Glomerular visceral epithelial cell (primary cell): ENCODE measurements around the gene NOSIP.

Experiments
- DNase-seq: peaks from one replicate; pipeline ENCODE4 v3.0.0-alpha.2; 2016; ENCODE audit errors: extremely low spot score

NOSIP gene

DNA sequence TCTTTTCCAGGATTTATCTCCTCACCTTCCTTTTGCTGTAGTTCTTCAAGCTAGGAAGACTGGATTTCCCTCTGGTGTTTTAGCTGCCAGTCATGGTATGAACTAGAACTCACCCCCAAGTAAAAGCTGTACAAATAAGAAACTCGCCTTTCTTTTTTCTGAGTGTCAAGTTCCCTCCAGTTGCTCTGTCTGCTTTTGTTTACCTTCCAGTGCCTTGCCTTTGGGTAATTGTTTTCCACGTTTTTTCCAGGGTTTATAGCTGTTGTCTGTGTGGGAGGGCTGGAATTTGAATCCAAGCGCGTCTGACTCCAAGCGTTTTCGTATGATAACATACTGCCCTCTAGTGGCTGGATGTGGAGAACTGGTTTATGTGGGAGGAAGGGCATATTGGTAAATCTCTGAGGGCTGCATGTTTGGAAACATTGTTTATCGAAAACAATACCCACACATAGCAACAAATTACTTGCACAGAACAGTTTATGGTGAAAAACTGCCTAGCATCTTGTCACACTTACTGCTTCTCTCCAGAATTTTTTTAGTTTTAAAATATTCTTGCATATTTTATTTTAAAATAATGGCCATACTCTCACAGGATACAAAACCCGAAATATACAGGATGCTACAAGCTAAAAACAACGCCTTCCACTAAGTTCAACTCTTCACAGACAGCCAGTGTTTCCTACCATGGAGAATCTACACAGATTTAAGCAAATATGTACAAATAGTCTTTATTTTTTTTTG is 33.4 kb downstream of the NOSIP start:
- DNase-seq = peak; percentile 83

DNA sequence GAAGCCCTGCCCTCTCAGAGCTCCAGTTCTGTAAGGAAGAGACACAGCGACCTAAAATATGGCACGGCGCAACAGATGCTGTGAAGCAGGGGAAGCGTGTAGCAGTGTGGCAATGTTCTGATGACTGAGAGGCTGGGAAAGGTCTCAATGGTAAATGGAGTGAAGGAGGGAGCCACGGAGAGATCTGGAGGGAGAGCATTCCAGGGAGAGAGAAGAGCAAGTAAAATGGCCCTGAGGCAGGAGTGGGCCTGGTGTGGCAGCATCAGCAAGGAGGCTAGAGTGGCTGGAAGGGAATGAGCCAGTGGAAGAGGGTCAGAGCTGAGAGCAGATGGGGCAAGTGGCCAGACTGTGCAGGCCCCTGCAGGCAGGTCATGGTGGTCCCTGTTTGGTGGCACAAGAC is 36.2 kb downstream of the NOSIP start:
- DNase-seq = no peak

DNA sequence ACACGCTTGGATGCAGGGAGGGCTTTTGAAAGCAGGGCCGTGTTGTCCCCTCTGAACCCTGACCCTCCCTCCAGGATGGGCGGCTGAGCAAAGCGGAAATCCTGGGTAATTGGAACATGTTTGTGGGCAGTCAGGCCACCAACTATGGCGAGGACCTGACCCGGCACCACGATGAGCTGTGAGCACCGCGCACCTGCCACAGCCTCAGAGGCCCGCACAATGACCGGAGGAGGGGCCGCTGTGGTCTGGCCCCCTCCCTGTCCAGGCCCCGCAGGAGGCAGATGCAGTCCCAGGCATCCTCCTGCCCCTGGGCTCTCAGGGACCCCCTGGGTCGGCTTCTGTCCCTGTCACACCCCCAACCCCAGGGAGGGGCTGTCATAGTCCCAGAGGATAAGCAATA is 37.3 kb downstream of the NOSIP start:
- no peak for DNase-seq

DNA sequence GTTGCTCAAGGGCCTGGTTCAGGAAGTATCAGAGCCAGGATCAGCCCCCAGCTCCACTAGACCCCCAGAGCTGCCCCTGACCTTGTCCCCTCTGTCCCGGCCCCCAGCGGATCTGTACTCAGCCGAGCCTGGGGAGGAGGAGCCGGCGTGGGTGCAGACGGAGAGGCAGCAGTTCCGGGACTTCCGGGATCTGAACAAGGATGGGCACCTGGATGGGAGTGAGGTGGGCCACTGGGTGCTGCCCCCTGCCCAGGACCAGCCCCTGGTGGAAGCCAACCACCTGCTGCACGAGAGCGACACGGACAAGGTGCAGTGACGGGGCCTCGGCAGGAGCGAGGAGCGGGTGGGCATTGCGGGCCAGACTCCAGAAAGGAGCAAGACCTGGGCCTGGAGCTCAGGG is 37.9 kb downstream of the NOSIP start:
- no peak for DNase-seq

DNA sequence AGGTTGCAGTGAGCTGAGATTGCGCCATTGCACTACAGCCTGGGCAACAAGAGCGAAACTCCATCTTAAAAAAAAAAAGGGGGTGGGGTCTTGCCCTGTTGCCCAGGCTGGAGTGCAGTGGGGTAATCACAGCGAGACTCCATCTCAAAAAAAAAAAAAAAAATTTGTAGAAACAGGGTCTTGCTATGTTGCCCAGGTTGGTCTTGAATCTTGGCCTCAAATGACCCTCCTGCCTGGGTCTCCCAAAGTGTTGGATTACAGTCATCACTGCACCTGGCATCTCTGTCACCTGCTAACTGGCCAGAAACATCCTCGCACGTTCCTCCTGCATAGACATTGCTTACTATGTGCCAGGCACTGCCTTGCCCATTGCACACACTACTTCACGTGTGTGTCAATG is 38.4 kb downstream of the NOSIP start:
- no peak for DNase-seq

DNA sequence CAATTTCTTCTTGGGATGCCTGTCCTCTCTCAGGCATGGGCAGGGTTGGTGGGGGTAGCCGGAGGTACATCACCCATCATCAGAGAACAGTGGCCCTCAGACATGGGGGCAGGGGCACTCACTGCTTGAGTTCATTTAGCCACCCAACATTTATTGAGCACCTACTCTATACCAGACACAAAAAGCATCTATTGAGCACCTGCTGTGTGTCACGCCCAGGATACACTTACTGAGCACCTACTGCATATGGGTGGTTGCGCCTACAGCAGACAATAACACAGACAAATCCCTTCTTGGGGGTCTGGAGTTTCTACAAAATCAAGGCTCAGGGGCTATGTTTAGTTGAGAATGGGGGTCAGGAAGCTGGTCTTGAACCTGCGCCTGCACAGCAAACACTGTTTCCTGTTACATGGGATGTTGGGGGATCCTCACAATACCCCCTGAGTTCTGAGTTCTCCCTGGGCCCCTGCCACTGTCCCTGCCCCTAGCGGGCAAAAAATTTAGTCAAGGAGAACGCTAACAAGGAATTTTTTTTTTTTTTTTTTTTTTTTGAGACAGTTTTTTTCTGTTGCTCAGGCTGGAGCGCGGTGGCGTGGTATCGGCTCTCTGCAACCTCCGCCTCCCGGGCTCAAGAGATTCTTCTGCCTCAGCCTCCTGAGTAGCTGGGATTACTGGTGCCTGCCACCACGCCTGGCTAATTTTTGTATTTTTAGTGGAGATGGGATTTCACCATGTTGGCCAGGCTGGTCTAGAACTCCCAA is 41.0 kb downstream of the NOSIP start:
- no peak for DNase-seq

DNA sequence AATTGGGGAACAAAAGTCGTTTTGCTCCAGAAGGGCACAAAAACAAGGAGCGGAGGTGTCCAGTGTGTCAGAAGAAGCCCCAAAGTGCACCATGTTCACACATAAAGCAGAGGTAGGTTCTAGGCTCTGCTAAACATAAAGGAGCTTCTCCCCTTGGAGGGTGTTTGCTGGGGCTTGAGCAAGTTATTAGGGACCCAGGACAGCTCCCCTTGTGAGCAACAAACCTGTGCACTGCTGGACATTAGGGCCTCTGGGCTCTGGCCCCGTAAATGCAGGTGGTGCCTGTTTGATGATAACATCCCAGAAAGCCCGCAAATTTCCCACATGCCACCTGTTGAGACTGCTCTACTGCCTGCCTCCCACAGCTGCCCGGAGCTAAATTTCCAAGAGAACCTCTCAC is 41.7 kb downstream of the NOSIP start:
- DNase-seq = no peak

DNA sequence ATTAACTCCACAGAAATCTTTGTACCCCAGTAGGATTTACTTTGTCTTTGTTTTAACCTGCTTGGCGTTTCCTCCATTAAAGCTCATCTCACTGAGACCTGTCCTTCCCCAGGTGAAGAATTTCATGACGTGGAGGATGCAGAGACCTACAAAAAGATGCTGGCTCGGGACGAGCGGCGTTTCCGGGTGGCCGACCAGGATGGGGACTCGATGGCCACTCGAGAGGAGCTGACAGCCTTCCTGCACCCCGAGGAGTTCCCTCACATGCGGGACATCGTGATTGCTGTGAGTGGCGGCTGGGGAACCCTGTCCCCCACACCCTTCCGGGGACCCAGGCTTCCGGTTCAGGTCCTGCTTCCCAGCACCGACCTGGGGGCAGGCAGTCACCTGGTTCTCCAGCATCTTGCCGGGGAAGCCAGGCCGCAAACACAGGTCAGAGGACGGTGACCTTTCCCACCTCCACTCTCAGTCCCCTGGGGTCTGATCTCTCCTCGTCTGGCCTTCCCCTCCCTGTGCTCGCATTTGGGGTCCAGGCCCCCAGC is 43.4 kb downstream of the NOSIP start:
- no peak for DNase-seq

DNA sequence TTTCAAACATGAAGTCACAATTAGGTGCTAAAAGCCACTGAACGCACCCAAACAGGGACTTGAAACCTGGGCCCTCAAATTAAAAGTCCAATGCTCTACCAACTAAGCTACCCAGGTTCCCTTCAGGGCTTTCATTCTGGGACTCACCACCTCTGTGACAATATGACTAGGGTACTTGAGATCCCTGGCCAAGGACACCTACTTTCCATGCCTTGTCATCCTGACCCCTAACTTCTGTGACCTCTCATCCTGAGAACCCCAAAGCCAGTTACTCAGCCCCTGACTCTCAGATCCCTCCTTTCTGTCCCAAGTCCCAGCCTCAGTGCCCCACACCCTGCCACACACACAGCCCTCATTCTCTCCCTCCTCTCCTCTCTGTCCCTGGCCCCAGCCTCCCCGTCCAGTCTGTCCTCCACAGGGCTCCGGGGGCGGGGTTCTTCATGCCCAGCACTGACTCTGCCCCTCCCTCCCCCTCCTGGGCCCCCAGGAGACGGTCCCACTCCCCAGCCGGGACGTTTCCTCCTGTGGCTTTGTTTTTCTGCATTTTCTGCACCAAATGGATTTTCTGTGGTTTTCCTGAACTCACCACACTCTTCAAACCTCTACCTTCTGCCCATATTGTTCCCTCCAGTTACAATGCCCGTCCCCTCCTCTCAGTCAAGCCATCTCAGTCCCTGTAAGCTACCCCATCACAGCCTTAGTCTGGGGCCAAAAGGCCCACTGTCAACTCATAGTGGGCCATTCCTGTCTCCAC is 45.5 kb downstream of the NOSIP start:
- no peak for DNase-seq

DNA sequence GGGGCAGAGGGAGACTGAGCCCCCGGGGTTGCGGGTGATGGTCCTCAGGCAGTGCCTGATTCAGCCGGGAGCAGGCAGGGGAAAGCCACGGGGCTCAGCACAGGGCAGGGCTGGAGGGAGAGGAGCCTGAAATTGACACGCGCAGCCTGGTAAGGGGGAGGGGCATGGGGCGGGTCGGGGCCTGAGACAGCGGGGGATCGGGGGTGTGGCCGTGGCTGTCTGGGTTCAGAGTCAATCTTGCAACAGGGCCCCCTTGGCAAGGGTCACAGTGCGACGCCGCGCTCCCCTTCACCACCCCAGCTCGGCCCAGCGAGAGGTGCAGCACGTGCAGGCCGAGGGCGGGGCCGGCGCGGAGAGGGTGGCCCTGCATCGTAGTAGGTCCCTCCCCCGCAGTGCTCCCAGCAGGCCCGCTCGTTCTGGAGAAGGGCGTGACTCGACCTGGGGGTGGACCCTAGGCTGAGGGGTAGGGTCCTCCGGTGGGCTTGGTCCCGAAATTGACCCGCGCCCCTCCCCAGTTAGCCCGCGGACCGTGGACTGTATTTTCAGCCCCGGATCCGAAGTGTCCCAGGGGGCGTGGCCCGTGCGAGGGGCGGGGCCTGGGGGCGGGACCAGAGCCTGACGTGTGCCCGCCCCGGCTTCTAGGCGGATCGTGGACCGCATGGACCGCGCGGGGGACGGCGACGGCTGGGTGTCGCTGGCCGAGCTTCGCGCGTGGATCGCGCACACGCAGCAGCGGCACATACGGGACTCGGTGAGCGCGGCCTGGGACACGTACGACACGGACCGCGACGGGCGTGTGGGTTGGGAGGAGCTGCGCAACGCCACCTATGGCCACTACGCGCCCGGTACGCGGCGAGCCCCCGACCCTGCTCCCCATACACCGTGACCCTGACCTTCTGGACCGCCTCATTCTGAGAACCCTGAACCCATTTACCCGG is 46.5 kb downstream of the NOSIP start:
- peak; percentile 35 for DNase-seq

DNA sequence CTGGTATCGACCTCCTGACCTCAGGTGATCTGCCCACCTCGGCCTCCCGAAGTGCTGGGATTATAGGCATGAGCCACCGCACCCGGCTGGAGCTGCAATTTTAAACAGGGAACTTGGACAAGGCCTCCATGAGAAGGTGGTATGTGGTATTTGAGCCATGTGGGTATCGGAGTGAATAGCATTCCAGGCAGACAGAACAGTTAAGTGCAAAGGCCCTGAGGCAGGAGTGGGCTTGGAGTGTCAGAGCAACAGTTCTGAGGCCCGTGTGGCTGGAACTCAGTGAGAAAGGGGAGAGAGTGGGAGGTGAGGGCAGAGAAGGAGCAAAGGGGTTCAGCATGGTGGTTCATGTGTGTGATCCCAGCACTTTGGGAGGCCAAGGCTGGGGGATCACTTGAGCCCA is 49.6 kb downstream of the NOSIP start:
- DNase-seq = no peak

DNA sequence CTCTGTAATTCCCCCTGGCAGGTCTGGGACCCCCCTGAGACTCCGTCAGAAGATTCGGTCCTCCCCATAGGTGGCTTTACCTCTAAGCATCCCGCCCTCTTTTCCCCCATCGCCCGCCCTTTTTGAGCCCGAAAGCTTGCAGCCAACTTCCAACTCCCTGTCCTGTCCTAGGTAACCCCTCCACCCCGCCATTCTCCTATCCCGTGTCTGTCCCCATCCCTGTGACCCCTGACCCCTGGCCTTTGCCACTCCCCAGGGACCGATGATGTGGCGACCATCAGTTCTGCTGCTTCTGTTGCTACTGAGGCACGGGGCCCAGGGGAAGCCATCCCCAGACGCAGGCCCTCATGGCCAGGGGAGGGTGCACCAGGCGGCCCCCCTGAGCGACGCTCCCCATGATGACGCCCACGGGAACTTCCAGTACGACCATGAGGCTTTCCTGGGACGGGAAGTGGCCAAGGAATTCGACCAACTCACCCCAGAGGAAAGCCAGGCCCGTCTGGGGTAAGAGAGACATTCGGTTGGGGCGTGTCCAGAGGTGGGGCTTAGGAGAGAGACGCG is 52.1 kb downstream of the NOSIP start:
- DNase-seq = no peak

DNA sequence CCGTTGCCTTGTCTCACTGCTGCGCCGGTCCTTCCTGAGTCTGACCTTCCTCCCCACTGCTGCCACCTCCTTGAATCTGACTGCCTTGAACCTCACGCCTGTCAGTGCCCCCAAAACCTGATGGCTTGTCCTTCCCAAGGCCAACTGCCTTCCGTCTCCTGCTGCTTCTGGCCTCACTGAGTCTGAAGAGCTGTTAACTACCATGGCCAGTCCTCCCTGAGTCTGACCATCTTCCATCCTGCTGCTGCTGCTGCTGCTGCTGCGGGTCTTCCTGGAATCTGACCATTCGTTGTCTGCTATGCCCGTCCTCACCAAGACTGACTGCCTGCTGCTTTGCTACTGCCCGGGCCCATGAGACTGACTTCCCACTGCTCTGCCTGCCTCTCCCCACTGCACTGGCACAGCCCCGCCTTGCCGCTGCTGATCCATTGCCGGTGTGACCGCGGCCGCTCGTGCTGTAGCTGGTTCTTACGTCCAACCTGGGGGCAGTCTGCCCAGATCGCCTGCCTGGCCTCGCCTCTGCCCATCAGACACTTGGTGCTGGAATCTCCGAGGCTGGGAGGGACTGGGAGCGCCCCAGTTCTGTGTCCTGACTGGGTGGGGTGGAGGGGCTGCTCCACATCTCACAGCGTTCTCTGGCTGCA is 55.4 kb downstream of the NOSIP start:
- no peak for DNase-seq

DNA sequence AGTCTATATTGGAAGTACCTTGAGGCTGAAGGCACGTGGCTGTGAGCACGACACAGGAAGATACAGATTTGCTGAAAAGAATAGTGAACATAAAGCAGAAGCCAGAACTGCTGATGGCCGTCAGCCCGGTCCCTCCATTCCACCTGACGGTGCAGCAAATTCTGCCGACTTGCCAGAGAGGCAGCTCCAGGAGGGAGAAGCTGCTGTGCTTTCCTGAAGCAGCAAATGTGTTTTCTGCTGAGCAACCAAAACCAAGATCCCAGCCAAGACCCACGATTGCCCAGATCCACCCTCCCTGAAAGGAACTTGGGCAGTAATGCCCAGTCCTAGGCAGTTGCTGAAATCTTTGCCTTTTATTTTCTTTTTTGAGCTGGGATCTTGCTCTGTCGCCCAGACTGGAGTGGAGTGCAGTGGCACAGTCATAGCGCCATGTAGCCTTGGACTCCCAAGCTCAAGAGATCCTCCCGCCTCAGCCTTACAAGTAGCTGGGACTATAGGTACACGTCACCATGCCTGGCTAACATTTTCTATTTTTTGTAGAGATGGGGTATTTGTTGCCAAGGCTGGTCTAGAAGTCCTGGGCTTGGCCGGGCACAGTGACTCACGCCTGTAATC is 59.5 kb downstream of the NOSIP start:
- no peak for DNase-seq

DNA sequence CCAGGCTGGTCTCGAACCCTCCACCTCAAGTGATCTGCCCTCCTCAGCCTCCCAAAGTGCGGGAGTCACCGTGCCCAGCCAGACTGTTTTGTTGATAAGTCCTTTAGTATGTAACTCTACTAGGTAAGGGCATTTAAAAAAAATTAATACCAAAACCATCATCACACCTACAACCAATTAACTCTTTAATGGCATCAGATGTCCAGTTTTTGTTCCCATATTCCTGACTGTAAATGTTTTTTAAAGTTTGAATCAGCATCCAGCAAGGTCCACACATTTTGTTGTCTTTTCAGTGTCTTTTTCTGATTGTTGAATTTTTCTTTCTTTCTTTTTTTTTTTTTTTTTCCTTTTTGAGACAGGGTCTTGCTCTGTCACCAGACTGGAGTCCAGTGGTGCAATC is 62.3 kb downstream of the NOSIP start:
- no peak for DNase-seq

DNA sequence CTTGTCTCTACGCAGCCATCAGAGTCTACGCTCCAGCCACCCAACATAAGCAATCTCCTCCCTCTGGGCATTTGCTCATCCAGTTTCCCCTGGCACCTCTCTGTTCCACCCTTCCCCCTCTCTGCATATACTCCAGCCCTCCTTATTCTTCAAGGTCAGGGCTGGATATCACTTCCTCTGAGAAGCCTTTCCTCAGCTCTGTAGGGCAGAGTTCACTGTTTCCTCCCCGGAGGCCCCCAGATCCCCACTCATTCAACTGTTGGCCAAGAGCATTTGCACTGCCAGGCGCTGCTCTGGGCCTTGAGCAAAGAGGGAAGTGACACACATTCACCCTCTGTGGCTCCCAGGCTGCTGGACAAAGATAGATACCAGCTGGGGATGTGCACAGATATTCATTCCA is 64.6 kb downstream of the NOSIP start:
- DNase-seq = no peak

DNA sequence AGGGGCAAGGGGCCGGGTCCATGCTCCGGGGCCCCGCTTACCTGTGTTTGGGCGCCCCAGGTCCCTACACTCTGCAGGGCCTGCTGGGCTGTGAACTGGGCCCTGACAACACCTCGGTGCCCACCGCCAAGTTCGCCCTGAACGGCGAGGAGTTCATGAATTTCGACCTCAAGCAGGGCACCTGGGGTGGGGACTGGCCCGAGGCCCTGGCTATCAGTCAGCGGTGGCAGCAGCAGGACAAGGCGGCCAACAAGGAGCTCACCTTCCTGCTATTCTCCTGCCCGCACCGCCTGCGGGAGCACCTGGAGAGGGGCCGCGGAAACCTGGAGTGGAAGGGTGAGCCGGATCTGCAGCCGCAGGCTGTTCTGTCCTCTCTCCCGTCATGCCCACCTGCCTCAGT is 66.2 kb downstream of the NOSIP start:
- no peak for DNase-seq

DNA sequence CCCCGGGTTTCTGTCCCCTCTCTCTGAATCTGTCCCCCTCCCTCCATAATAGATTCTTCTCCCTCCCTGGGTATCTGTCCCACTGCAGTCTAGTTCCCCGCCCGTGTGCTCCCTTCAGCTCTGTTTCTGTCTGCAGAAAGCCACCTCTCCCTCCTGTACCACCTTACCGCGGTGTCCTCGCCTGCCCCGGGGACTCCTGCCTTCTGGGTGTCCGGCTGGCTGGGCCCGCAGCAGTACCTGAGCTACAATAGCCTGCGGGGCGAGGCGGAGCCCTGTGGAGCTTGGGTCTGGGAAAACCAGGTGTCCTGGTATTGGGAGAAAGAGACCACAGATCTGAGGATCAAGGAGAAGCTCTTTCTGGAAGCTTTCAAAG is 66.6 kb downstream of the NOSIP start:
- no peak for DNase-seq

DNA sequence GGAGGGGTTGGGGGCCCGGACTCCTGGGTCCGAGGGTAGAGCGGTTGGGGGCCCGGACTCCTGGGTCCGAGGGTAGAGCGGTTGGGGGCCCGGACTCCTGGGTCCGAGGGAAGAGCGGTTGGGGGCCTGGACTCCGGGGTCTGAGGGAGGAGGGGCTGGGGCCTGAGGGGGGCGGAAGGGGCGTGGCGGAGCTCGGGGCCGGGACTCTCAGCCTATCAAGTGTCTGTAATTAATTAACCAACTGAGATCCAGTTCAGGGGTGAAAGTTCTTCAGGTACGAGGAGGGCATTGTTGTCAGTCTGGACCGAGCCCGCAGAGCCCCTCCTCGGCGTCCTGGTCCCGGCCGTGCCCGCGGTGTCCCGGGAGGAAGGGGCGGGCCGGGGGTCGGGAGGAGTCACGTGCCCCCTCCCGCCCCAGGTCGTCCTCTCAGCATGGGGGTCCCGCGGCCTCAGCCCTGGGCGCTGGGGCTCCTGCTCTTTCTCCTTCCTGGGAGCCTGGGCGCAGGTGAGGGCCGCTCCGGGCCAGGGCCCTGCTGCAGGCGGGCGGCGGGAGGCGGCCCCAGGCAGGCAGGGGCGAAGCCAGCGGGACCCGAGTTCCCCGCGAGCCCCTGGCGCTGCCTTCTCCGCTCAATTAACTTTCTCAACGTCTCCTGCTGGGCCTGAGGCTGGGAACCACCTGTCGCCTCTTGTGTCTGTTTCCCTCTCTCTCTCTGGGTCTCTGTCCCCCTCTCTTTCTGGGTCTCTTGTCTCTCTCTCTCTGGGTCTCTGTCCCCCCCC is 67.2 kb downstream of the NOSIP start:
- DNase-seq = peak; percentile 40
